SHP77 (cell line): Measurements from ENCODE around the gene ZNF345.

Source experiments
- DNase-seq, 2 experiments: peaks; one replicate each; lab custom pipeline; 2025; lab: John Stamatoyannopoulos, UW

The ZNF345 gene

GRCh38 chr19:36918090-36918489 lies 67.4 kb downstream of the ZNF345 start:
- DNase-seq: no peak
